ENCODE measurements around the gene POLR2I.

DNA sequence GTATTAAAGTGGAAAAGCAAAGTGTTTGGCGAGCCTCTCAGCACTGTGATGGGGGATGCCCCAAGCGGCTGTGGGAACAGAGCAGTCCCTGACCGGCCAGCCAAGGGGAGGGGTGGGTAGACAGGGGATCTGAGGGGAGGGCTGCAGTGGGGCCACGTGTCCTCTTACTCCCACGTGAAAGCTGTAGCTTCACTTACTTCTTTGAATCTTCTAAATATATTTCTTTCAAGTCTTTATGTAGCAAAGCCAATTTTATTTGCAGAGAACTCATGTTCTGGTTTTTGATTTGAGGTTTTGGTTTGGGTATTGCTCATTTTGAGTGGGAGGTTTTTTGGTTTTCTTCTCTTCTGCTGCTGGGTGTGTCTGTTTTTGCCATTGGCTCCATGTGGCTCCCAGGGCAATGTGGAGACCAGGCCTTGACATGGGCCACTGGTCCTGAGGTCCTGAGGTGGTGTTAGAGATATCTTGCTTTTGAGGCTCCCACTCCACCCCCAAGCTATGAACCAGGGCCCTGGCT lies 21.5 kb downstream of the POLR2I start:
- TF ChIP-seq POLR2A (IDR thresholded peaks at IDR 0.05; ENCODE audit: low read length), result no peak
- no peak for TF ChIP-seq GATA1 (IDR thresholded peaks at IDR 0.05; ENCODE audit: low read depth, low read length)
